GM12801 (cell line): ENCODE measurements around the gene RTN4.

Experiments
- TF ChIP-seq, protein P1 (sequence below): IDR thresholded peaks from one replicate; pipeline ENCODE4 v1.5.1; 2011; ENCODE audit warnings: control low read depth; ENCODE audit not compliant: insufficient read length; ENCODE audit errors: extremely low read depth

The RTN4 gene

DNA sequence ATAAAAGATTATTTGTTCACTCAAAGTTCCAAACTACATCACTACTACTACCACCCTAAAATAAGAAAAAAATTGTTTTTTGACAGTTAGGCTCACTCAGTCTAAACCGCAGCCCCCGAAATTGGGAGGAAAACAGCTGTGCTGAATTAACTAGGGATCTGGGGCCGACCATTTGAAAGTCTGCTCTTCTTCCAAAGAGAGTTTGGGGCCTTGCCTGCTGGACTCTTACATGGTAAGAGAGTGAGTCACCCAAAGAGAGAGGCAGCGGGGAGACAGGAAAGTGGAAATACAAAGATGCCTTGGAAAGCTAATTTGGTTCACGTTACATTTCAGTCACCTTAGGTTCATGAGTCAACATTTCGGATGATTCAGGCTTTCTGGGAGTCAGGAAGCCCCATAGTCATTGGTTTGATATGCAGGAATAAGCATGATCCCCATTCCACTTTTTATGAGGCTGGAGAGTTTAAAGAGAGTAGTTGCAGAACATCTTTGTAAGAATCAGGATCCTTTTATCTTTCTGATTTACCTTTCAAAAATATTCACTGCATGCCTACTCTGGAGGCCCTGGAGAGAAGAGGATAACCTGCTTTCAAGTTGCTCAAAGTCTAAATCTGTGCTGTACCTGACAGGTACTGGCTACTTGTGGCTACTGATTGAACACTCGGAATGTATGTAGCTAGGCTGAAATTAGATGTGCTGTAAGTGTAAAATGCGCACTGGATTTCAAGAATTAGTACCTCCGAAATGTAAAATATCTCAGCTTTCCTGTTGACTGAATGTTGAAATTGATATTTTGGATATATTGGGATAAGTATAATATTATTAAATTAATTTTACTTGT lies 995 bp upstream of the RTN4 start:
- TF ChIP-seq, protein P1, sequence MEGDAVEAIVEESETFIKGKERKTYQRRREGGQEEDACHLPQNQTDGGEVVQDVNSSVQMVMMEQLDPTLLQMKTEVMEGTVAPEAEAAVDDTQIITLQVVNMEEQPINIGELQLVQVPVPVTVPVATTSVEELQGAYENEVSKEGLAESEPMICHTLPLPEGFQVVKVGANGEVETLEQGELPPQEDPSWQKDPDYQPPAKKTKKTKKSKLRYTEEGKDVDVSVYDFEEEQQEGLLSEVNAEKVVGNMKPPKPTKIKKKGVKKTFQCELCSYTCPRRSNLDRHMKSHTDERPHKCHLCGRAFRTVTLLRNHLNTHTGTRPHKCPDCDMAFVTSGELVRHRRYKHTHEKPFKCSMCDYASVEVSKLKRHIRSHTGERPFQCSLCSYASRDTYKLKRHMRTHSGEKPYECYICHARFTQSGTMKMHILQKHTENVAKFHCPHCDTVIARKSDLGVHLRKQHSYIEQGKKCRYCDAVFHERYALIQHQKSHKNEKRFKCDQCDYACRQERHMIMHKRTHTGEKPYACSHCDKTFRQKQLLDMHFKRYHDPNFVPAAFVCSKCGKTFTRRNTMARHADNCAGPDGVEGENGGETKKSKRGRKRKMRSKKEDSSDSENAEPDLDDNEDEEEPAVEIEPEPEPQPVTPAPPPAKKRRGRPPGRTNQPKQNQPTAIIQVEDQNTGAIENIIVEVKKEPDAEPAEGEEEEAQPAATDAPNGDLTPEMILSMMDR, result no peak

DNA sequence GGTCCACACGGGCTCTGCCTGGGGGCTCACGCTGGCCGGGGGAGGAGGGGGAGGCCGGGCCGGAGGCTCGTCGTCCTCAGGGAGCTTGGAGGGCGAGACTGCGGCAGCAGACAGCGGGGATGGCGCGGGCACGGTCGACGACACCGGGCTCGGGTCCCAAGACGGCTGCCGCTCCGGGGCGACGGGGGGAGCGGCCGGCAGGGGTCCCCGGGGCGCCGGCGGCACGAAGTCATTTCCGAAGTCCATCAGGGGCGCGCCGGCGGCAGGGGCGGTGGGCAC lies 491 bp downstream of the RTN4 start:
- TF ChIP-seq, protein P1, result no peak

- TF ChIP-seq, protein P1, result no peak
Measured at GRCh38 chr2:55049043-55049820, 1.0 kb downstream of the RTN4 start.

- TF ChIP-seq, protein P1, result no peak
Measured at GRCh38 chr2:55048508-55049042, 1.7 kb downstream of the RTN4 start.

DNA sequence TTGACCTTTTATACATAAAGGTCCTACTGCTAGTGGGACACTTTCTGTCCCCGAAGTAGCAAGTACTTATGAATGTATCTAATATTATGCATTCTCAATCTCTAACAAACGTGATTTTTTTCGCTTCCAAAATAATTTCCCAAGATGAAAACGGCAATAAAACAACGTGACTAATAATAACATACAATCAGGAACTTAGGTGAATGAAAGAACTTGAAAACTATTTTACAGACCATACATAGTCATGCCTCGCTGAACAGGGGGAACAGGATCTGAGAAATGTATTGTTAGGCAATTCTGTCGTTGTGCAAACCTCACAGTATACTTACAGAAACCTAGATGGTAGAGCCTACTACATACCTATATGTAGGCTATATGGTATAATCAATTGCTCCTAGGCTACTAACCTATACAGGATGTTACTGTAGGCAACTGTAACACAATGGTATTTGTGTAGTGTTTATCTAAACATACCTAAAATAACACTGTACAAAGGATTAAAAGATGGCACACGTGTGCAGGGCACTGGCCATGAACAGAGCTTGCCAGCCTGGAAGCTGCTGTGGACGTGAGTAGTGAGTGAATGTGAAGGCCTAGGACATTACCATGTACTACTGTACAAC lies 2.5 kb downstream of the RTN4 start:
- TF ChIP-seq, protein P1, result no peak

- TF ChIP-seq, protein P1, result no peak
Measured at GRCh38 chr2:55045780-55046179, 4.5 kb downstream of the RTN4 start.

DNA sequence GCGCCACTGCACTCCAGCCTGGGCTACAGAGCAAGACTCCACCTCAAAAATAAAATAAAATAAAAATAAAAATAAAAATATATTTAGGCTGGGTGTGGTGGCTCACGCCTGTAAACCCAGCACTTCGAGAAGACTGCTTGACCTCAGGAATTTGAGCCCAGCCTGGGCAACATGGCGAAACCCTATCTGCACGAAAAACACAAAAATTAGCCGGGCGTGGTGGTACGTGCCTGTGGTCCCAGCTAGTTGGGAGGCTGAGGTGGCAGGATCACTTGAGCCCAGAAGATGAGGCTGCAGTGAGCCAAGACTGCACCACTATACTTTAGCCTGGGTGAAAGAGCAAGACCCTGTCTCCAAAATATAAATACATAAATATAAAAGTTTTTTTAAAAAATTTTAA lies 6.4 kb downstream of the RTN4 start:
- TF ChIP-seq, protein P1, result no peak
